Vagina (tissue), 2 donors: ENCODE measurements around the gene PRKCE. TPM values are rescaled to one million over a fixed set of nuclear protein-coding genes. Genes with fewer than 3 reads are reported as not detected.

Source experiments
- DNase-seq, 2 donors: peaks; one replicate each; pipeline ENCODE4 v3.0.0-alpha.2; 2017; ENCODE audit errors: extremely low spot score in 2 of 2
- H3K27ac ChIP-seq: fragments of 200-600 bp; sonication (generic); one replicate; pipeline ENCODE4 v1.5.1; 2019
- H3K27me3 ChIP-seq: fragments of 200-600 bp; sonication (generic); one replicate; pipeline ENCODE4 v1.5.1; 2019
- H3K36me3 ChIP-seq, 2 donors: fragments of 200-600 bp; sonication (generic); one replicate each; pipeline ENCODE4 v1.5.1; 2017 to 2019
- H3K4me1 ChIP-seq: fragments of 200-600 bp; sonication (generic); one replicate; pipeline ENCODE4 v1.5.1; 2019
- H3K4me3 ChIP-seq, 2 donors: fragments of 200-600 bp; sonication (generic); 1 replicate in 1 of 2; 2 replicates in 1 of 2; pipeline ENCODE4 v1.5.1; 2016 to 2019
- H3K9me3 ChIP-seq: fragments of 200-600 bp; sonication (generic); one replicate; pipeline ENCODE4 v1.5.1; 2019
- POLR2A ChIP-seq, 2 donors: fragments of 450-650 bp; IDR thresholded peaks; one replicate each; pipeline ENCODE4 v1.6.1; 2017; ENCODE audit warnings: antibody characterized with exemption in 2 of 2, mild to moderate bottlenecking in 2 of 2, moderate library complexity in 2 of 2
- POLR2AphosphoS5 ChIP-seq, 2 donors: sonication (generic); formaldehyde crosslinking; IDR thresholded peaks; one replicate each; pipeline ENCODE4 v1.9.0; 2017; ENCODE audit warnings: antibody characterized with exemption in 2 of 2, mild to moderate bottlenecking in 2 of 2, low read depth in 1 of 2; ENCODE audit not compliant: insufficient read depth in 1 of 2
- intact Hi-C: fragments of 100-400 bp; cut with DNase I; formaldehyde crosslinking; loops from one replicate; pipeline ENCODE4 v1.15.1; 2023
- total RNA-seq: library from RNA; depleted of rRNA; stranded (reverse); fragments of >200 nt; gene quantifications from one replicate; pipeline ENCODE4 v1.2.3, GENCODE V29; 2016
- TF ChIP-seq, protein P1 (sequence below), 3 experiments: fragments of 450-650 bp in 2 of 3; fragments of 200-600 bp in 1 of 3; sonication (generic) in 1 of 3; IDR thresholded peaks; one replicate each; pipeline ENCODE4 v1.5.1; 2017 to 2019; ENCODE audit warnings: antibody characterized with exemption in 3 of 3, mild to moderate bottlenecking in 2 of 3, moderate library complexity in 2 of 3

Gene PRKCE
- total RNA-seq, 1 donor from 2014 or later: 11.8 TPM

DNA sequence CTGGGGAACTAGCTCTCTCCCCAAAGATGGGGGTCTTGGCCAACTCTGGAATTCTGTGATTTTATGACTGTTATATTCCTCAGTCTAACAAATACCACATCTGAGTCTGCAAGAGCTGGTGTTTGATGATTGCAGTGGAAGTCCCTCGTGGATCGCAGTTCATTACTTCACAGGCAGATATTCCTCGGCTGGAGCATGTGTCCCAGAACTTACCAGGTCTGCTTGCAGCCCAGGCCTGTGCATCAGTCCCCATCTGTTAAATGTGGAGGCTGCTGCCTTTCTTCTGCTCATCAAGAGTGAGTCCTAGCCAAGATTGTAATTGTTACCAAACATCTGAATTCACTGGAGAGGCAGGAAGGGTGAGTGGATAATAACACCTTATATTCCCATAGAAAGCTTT is 55.5 kb downstream of the PRKCE start:
- Histone ChIP-seq H3K27me3 (no peaks in the 10 kb centered on the region), H3K4me3 (no peak overlapping the region), H3K4me1 (peaks cover 21% of the 10 kb centered on the region), H3K9me3 (no peaks in the 10 kb centered on the region), H3K27ac (no peak overlapping the region), H3K36me3 (no peaks in the 10 kb centered on the region)
- TF ChIP-seq POLR2AphosphoS5 (IDR thresholded peaks at IDR 0.05; ENCODE audit: insufficient read depth in 1 of 2, low read depth in 1 of 2) (no peak), POLR2A (IDR thresholded peaks at IDR 0.05) (no peak)
- TF ChIP-seq, protein P1, sequence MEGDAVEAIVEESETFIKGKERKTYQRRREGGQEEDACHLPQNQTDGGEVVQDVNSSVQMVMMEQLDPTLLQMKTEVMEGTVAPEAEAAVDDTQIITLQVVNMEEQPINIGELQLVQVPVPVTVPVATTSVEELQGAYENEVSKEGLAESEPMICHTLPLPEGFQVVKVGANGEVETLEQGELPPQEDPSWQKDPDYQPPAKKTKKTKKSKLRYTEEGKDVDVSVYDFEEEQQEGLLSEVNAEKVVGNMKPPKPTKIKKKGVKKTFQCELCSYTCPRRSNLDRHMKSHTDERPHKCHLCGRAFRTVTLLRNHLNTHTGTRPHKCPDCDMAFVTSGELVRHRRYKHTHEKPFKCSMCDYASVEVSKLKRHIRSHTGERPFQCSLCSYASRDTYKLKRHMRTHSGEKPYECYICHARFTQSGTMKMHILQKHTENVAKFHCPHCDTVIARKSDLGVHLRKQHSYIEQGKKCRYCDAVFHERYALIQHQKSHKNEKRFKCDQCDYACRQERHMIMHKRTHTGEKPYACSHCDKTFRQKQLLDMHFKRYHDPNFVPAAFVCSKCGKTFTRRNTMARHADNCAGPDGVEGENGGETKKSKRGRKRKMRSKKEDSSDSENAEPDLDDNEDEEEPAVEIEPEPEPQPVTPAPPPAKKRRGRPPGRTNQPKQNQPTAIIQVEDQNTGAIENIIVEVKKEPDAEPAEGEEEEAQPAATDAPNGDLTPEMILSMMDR (IDR thresholded peaks at IDR 0.05): no peak
- DNase-seq: no peak
- intact Hi-C loops: no loop called here

DNA sequence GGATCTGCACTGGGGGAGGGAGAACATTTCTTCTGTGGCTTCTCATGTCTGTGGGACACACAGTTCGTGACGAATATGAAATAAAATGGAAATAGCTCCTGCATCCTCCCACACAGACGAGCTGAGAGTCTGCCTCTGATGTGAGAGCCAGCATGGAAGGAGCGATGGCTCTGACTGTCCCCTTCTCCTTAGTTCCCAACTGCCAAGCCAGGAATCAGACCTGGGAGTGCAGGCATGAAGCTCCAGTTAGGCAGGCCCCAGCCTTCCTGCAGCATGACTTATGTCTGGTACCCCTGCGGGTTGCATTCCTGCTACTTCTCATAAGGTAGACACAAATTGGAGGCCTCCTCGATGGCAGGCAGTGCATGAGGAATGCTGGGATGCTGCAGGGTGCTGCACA is 56.2 kb downstream of the PRKCE start:
- no peaks in the 10 kb centered on the region for H3K36me3 ChIP-seq
- TF ChIP-seq, protein P1 (IDR thresholded peaks at IDR 0.05): no peak
- no peak overlapping the region for H3K4me3 ChIP-seq
- DNase-seq: no peak
- intact Hi-C loops: no loop called here
- H3K27ac ChIP-seq: no peak overlapping the region
- peaks cover 21% of the 10 kb centered on the region for H3K4me1 ChIP-seq
- H3K9me3 ChIP-seq: no peaks in the 10 kb centered on the region
- no peaks in the 10 kb centered on the region for H3K27me3 ChIP-seq

DNA sequence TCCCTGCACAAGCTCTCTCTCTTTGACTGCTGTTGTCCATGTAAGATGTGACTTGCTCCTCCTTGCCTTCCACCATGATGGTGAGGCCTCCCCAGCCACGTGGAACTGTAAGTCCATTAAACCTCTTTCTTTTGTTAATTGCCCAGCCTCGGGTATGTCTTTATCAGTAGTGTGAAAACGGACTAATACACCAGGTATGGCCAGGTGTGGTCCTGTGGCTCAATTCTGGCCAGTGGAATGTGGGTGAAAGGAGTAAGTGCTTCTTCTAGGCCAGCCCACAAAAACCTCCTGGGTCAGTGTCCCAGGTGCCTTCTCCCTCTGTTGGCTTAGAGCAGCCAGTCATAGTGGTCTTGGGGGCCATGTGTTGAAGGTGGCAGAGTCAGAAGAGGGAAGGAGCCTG is 57.0 kb downstream of the PRKCE start:
- Histone ChIP-seq H3K27me3 (no peaks in the 10 kb centered on the region), H3K36me3 (no peaks in the 10 kb centered on the region), H3K27ac (no peak overlapping the region), H3K4me3 (no peak overlapping the region), H3K9me3 (no peaks in the 10 kb centered on the region), H3K4me1 (peaks cover 21% of the 10 kb centered on the region)
- intact Hi-C loops: no loop called here
- no peak for DNase-seq
- TF ChIP-seq, protein P1 (IDR thresholded peaks at IDR 0.05): no peak
- TF ChIP-seq POLR2A (IDR thresholded peaks at IDR 0.05): no peak
- no peak for TF ChIP-seq POLR2AphosphoS5 (IDR thresholded peaks at IDR 0.05; ENCODE audit: insufficient read depth in 1 of 2, low read depth in 1 of 2)

DNA sequence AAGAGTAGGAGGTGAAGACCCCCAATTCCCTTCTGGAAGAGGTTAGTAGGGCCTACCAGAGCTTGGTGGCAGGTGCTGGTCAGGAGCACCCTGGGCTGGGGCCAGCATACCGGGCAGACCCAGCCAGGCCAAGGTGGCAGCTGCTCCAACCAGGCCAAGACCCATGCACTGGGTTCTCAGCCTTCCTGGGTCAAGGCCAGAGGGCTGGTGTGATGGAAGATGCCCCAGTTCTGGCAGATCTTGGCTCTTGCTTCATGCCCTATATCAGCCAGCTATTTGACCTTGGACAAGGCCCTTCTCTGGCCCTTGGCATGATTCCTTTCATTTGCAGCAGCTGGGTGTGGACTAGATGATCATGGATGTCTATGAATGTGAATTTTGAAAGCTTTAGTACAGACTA is 57.7 kb downstream of the PRKCE start:
- no peak for TF ChIP-seq POLR2A (IDR thresholded peaks at IDR 0.05)
- TF ChIP-seq POLR2AphosphoS5 (IDR thresholded peaks at IDR 0.05; ENCODE audit: insufficient read depth in 1 of 2, low read depth in 1 of 2): no peak
- TF ChIP-seq, protein P1 (IDR thresholded peaks at IDR 0.05): no peak
- Histone ChIP-seq H3K9me3 (no peaks in the 10 kb centered on the region), H3K4me3 (no peak overlapping the region), H3K4me1 (peaks cover 21% of the 10 kb centered on the region), H3K36me3 (no peaks in the 10 kb centered on the region), H3K27ac (no peak overlapping the region), H3K27me3 (no peaks in the 10 kb centered on the region)
- intact Hi-C loops: no loop called here
- no peak for DNase-seq

DNA sequence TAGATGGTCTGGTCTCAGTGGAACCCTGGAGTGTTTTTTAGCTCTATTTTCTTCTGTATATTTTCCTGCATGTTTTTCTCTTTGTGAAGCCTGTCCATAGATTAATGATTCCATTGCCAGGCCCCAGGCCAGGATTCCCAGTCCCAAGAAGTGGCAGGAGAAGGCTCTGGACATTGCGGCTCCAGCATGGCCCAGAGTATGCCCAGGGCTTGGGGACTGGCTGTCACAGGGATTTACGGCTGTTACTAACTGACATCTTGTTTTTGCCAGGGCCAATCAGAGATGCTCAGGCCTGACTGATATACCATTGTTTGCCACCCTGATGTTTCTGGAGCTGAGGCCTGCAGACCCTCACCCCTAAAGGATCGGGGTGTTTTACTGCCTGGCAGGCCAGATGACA is 59.0 kb downstream of the PRKCE start:
- intact Hi-C loops: no loop called here
- no peak for DNase-seq
- H3K36me3 ChIP-seq: no peaks in the 10 kb centered on the region
- H3K9me3 ChIP-seq: no peaks in the 10 kb centered on the region
- TF ChIP-seq POLR2AphosphoS5 (IDR thresholded peaks at IDR 0.05; ENCODE audit: insufficient read depth in 1 of 2, low read depth in 1 of 2) (no peak), POLR2A (IDR thresholded peaks at IDR 0.05) (no peak)
- TF ChIP-seq, protein P1 (IDR thresholded peaks at IDR 0.05): no peak
- H3K4me1 ChIP-seq: peaks cover 18% of the 10 kb centered on the region
- H3K4me3 ChIP-seq: no peak overlapping the region
- H3K27ac ChIP-seq: no peak overlapping the region
- H3K27me3 ChIP-seq: no peaks in the 10 kb centered on the region
